H9 (cell line): ENCODE results near the gene KCNN3. TPM values are rescaled to one million over a fixed set of nuclear protein-coding genes. Genes with fewer than 3 reads are reported as not detected.

Experiments used
- DNase-seq: peaks from one replicate; pipeline ENCODE4 v3.0.0-alpha.2; 2017
- H2AFZ ChIP-seq: one replicate; pipeline ENCODE4 v1.6.1; 2013; ENCODE audit warnings: mild to moderate bottlenecking, low read length, control low read depth, moderate library complexity
- H2AK5ac ChIP-seq: 2 replicates; pipeline ENCODE4 v1.6.1; 2013; ENCODE audit warnings: low read length, control low read depth, mixed read lengths; ENCODE audit not compliant: insufficient read length
- H2BK120ac ChIP-seq: one replicate; pipeline ENCODE4 v1.6.1; 2013; ENCODE audit warnings: low read depth, mild to moderate bottlenecking, low read length, control low read depth, inconsistent platforms; ENCODE audit not compliant: poor library complexity, severe bottlenecking
- H2BK12ac ChIP-seq: 2 replicates; pipeline ENCODE4 v1.6.1; 2013; ENCODE audit warnings: low read length, control low read depth, mixed read lengths, low read depth; ENCODE audit not compliant: insufficient read length
- H2BK15ac ChIP-seq: 2 replicates; pipeline ENCODE4 v1.6.1; 2013; ENCODE audit warnings: low read depth, low read length, control low read depth
- H2BK20ac ChIP-seq: one replicate; pipeline ENCODE4 v1.6.1; 2013; ENCODE audit warnings: low read depth, mild to moderate bottlenecking, low read length, control low read depth, inconsistent platforms; ENCODE audit not compliant: poor library complexity, severe bottlenecking
- H2BK5ac ChIP-seq: 2 replicates; pipeline ENCODE4 v1.6.1; 2013; ENCODE audit warnings: low read length, control low read depth, mixed read lengths; ENCODE audit not compliant: insufficient read length
- H3K14ac ChIP-seq: 2 replicates; pipeline ENCODE4 v1.6.1; 2013; ENCODE audit warnings: low read length, control low read depth; ENCODE audit not compliant: insufficient read depth
- H3K18ac ChIP-seq: 2 replicates; pipeline ENCODE4 v1.6.1; 2013; ENCODE audit warnings: low read depth, mild to moderate bottlenecking, mixed read lengths, low read length, control low read depth; ENCODE audit not compliant: insufficient read length
- H3K23ac ChIP-seq: 2 replicates; pipeline ENCODE4 v1.6.1; 2013; ENCODE audit warnings: low read length, control low read depth, mixed read lengths, low read depth; ENCODE audit not compliant: insufficient read length
- H3K23me2 ChIP-seq: 2 replicates; pipeline ENCODE4 v1.6.1; 2013; ENCODE audit warnings: low read depth, mild to moderate bottlenecking, mixed read lengths, low read length, control low read depth; ENCODE audit not compliant: insufficient read length, poor library complexity, severe bottlenecking
- H3K27ac ChIP-seq: 2 replicates; pipeline ENCODE4 v1.5.1; 2013; ENCODE audit warnings: low read length, control low read depth, mixed read lengths, low read depth; ENCODE audit not compliant: insufficient read length
- H3K27me3 ChIP-seq: 2 replicates; pipeline ENCODE4 v1.6.1; 2013; ENCODE audit warnings: low read length, control low read depth, inconsistent platforms; ENCODE audit not compliant: insufficient read depth
- H3K4ac ChIP-seq: 2 replicates; pipeline ENCODE4 v1.6.1; 2013; ENCODE audit warnings: low read depth, mild to moderate bottlenecking, control low read depth, inconsistent platforms, low read length, moderate library complexity
- H3K4me1 ChIP-seq: 2 replicates; pipeline ENCODE4 v1.6.1; 2013; ENCODE audit warnings: low read length, control low read depth, inconsistent platforms; ENCODE audit not compliant: insufficient read depth
- H3K4me2 ChIP-seq: 2 replicates; pipeline ENCODE4 v1.6.1; 2013; ENCODE audit warnings: low read length, control low read depth, mixed read lengths; ENCODE audit not compliant: insufficient read length, insufficient read depth
- H3K56ac ChIP-seq: 2 replicates; pipeline ENCODE4 v1.6.1; 2013; ENCODE audit warnings: low read depth, mild to moderate bottlenecking, mixed read lengths, low read length, control low read depth; ENCODE audit not compliant: insufficient read length
- H3K79me1 ChIP-seq: 2 replicates; pipeline ENCODE4 v1.6.1; 2013; ENCODE audit warnings: low read depth, mild to moderate bottlenecking, moderate library complexity, low read length, control low read depth, inconsistent platforms; ENCODE audit not compliant: insufficient read depth, poor library complexity, severe bottlenecking
- H3K79me2 ChIP-seq: 2 replicates; pipeline ENCODE4 v1.6.1; 2013; ENCODE audit warnings: low read length, control low read depth, inconsistent platforms; ENCODE audit not compliant: insufficient read depth
- H3K9ac ChIP-seq: 2 replicates; pipeline ENCODE4 v1.6.1; 2013; ENCODE audit warnings: low read length, control low read depth, mixed read lengths; ENCODE audit not compliant: insufficient read length; ENCODE audit errors: extremely low read depth
- H3K9me3 ChIP-seq: one replicate; pipeline ENCODE4 v1.6.1; 2013; ENCODE audit warnings: low read depth, low read length, inconsistent platforms; ENCODE audit not compliant: control insufficient read depth
- H3T11ph ChIP-seq: one replicate; pipeline ENCODE4 v1.6.1; 2013; ENCODE audit warnings: mild to moderate bottlenecking, low read length, control low read depth, inconsistent platforms
- H4K20me1 ChIP-seq: one replicate; pipeline ENCODE4 v1.6.1; 2013; ENCODE audit not compliant: control insufficient read depth, insufficient read length, insufficient read depth
- H4K5ac ChIP-seq: 2 replicates; pipeline ENCODE4 v1.6.1; 2013; ENCODE audit warnings: low read depth, mild to moderate bottlenecking, mixed read lengths, low read length, control low read depth; ENCODE audit not compliant: insufficient read length
- H4K8ac ChIP-seq: replicated peaks from 2 replicates; pipeline ENCODE4 v1.6.1; 2013; ENCODE audit warnings: low read length, control low read depth, mixed read lengths, low read depth; ENCODE audit not compliant: insufficient read length
- H4K91ac ChIP-seq: 2 replicates; pipeline ENCODE4 v1.6.1; 2013; ENCODE audit warnings: low read depth, mild to moderate bottlenecking, moderate library complexity, mixed read lengths, low read length, control low read depth; ENCODE audit not compliant: insufficient read length
- H3K27ac Mint-ChIP-seq, 3 experiments: 2 replicates in 2 of 3; 3 replicates in 1 of 3; pipeline ENCODE4 v1.8.0; 2020 to 2021; ENCODE audit warnings: mixed read lengths in 3 of 3, mild to moderate bottlenecking in 1 of 3, moderate library complexity in 1 of 3
- H3K27me3 Mint-ChIP-seq: 2 replicates; pipeline ENCODE4 v1.8.0; 2021; ENCODE audit warnings: low read depth, mild to moderate bottlenecking, moderate library complexity, mixed read lengths
- H3K36me3 Mint-ChIP-seq, 3 experiments: 2 replicates in 2 of 3; 3 replicates in 1 of 3; pipeline ENCODE4 v1.8.0; 2020 to 2021; ENCODE audit warnings: low read depth in 3 of 3, mixed read lengths in 3 of 3; ENCODE audit not compliant: insufficient read depth in 1 of 3
- H3K4me1 Mint-ChIP-seq, 2 experiments: 2 replicates each; pipeline ENCODE4 v1.8.0; 2020; ENCODE audit warnings: mixed read lengths in 2 of 2
- H3K4me3 Mint-ChIP-seq, 2 experiments: 2 replicates in 1 of 2; 3 replicates in 1 of 2; pipeline ENCODE4 v1.8.0; 2020 to 2021; ENCODE audit warnings: mild to moderate bottlenecking in 2 of 2, mixed read lengths in 2 of 2, moderate library complexity in 1 of 2
- H3K9me3 Mint-ChIP-seq, 2 experiments: 2 replicates in 1 of 2; 3 replicates in 1 of 2; pipeline ENCODE4 v1.8.0; 2020; ENCODE audit warnings: mild to moderate bottlenecking in 2 of 2, mixed read lengths in 2 of 2, moderate library complexity in 1 of 2
- CTCF ChIP-seq: fragments of 200-600 bp; sonication (generic); conservative IDR thresholded peaks from 3 replicates; pipeline ENCODE4 v1.8.0; 2021; ENCODE audit warnings: antibody characterized with exemption, mild to moderate bottlenecking
- WGBS: extraction: QIAGEN DNeasy Blood & Tissue Kit; methylation state at CpG from one replicate; pipeline ENCODE4 v1.1.7; 2013; ENCODE audit warnings: missing lambda C conversion rate, low lambda C conversion rate, mixed read lengths; ENCODE audit not compliant: insufficient read length; ENCODE audit errors: extremely low coverage; 5-methylcytosine and 5-hydroxymethylcytosine counted together
- total RNA-seq: library from RNA; stranded (reverse); gene quantifications from 2 replicates; pipeline ENCODE4 v1.2.1, GENCODE V29; 2021

Gene KCNN3
- total RNA-seq, 1 experiment from 2014 or later = 0.83 TPM

GRCh38 chr1:154774175-154774855 is 95.8 kb downstream of the KCNN3 start:
- H3K4me1 ChIP-seq = no peaks in the 10 kb centered on the region; the same call in 1 of the 2 replicates
- H2AK5ac ChIP-seq = no peak overlapping the region
- no peak for DNase-seq
- no peak overlapping the region for H3K9ac ChIP-seq
- Mint-ChIP-seq H3K4me1 (peaks cover 21 to 36% of the 10 kb centered on the region in 2 experiments), H3K4me3 (no peak overlapping the region), H3K27me3 (no peaks in the 10 kb centered on the region; the same call in 1 of the 2 replicates), H3K9me3 (peaks cover 0 to 3% of the 10 kb centered on the region in 2 experiments; a peak in 2 of 5 replicates), H3K27ac (no peak overlapping the region; a peak in 1 of 7 replicates), H3K36me3 (0 out of 7 replicates have a peak, but pooled peaks cover 0 to 4% (median 0%) of the 10 kb centered on the region in 3 experiments)
- H4K20me1 ChIP-seq = no peaks in the 10 kb centered on the region
- no peak overlapping the region for H3K27ac ChIP-seq
- H3K79me1 ChIP-seq = no peaks in the 10 kb centered on the region
- peaks cover 6% of the 10 kb centered on the region for H3K9me3 ChIP-seq
- H2BK5ac ChIP-seq = no peak overlapping the region
- H4K5ac ChIP-seq = no peak overlapping the region
- no peak overlapping the region for H3K18ac ChIP-seq
- H4K8ac ChIP-seq = no peak overlapping the region
- H3K27me3 ChIP-seq = no peaks in the 10 kb centered on the region
- no peak overlapping the region for H2BK120ac ChIP-seq
- H3K23me2 ChIP-seq = no peaks in the 10 kb centered on the region
- H2BK20ac ChIP-seq = no peak overlapping the region
- no peak overlapping the region for H3K4me2 ChIP-seq
- no peak overlapping the region for H3K56ac ChIP-seq
- H2BK12ac ChIP-seq = no peak overlapping the region
- no peak overlapping the region for H2AFZ ChIP-seq
- no peaks in the 10 kb centered on the region for H3K79me2 ChIP-seq
- H3T11ph ChIP-seq = no peak overlapping the region
- no peak overlapping the region for H3K23ac ChIP-seq
- no peak overlapping the region for H3K4ac ChIP-seq
- H4K91ac ChIP-seq = no peak overlapping the region
- no peak overlapping the region for H3K14ac ChIP-seq
- no peak for TF ChIP-seq CTCF
- WGBS = no CpG with 5 or more reads among the region's 7 CpGs
- no peak overlapping the region for H2BK15ac ChIP-seq
